K562 (cell line): ENCODE measurements around the gene RHOT1. TPM values are rescaled to one million over a fixed set of nuclear protein-coding genes. Genes with fewer than 3 reads are reported as not detected.
A peak's percentile ranks its signal among the peaks of the same experiment; 100 is the strongest.

ENCODE experiments used
- CHD4 ChIP-seq: fragments of 200-600 bp; sonication (generic); IDR thresholded peaks from 3 replicates; pipeline ENCODE4 v1.6.1; 2012; ENCODE audit warnings: low read depth, mild to moderate bottlenecking, mixed read lengths, low read length, inconsistent platforms; ENCODE audit not compliant: insufficient read depth, insufficient replicate concordance, poor library complexity, severe bottlenecking
- ELF4 ChIP-seq: fragments of 450-650 bp; formaldehyde crosslinking; IDR thresholded peaks from 2 replicates; pipeline ENCODE4 v1.4.0; 2022; ENCODE audit warnings: missing genetic modification characterization
- KAT8 ChIP-seq: fragments of 450-650 bp; IDR thresholded peaks from 2 replicates; pipeline ENCODE4 v1.6.1; 2016; ENCODE audit warnings: low read depth, mild to moderate bottlenecking
- NFIC ChIP-seq: fragments of 450-650 bp; IDR thresholded peaks from 2 replicates; pipeline ENCODE4 v1.6.1; 2017; ENCODE audit warnings: mild to moderate bottlenecking, inconsistent platforms
- PTRF ChIP-seq: fragments of 450-650 bp; IDR thresholded peaks from 2 replicates; pipeline ENCODE4 v1.6.1; 2016; ENCODE audit warnings: mild to moderate bottlenecking, missing genetic modification characterization, missing compliant biosample characterization
- TBP ChIP-seq: optimal IDR thresholded peaks from 2 replicates; pipeline ENCODE3; 2011; ENCODE audit warnings: low read depth, low read length, improper control_type of control experiment
- polyA plus RNA-seq, 8 experiments: library from polyadenylated mRNA; depleted of rRNA in 4 of 8; stranded (reverse) in 5 of 8; unstranded in 3 of 8; fragments of >200 nt; fragmentation: Nextera tagmentation in 2 of 8; fragmentation: Illumina TruSeq in 1 of 8; extraction: Ambion mirVana in 2 of 8; extraction: Trizol in 1 of 8; gene quantifications; 2 replicates each; pipeline versions ENCODE4 v1.2.1 to v1.2.3, GENCODE V29; 2011 to 2014; ENCODE audit warnings: inconsistent platforms in 1 of 8, missing spikeins in 1 of 8
- total RNA-seq, 7 experiments: library from RNA; depleted of rRNA in 6 of 7; stranded (reverse); fragments of >200 nt in 6 of 7; fragmentation: Illumina TruSeq in 2 of 7; extraction: Trizol in 2 of 7; gene quantifications; 2 replicates each; pipeline versions ENCODE4 v1.2.1 to v1.2.3, GENCODE V29; 2011 to 2021; ENCODE audit warnings: low replicate concordance in 1 of 7
- TF ChIP-seq, protein P1 (sequence below): fragments of 200-800 bp; sonication (Bioruptor generic); IDR thresholded peaks from 2 replicates; pipeline ENCODE4 v1.6.1; 2017; ENCODE audit warnings: missing genetic modification characterization, missing compliant biosample characterization
- TF ChIP-seq, protein P2 (sequence below), 3 experiments: fragments of 200-800 bp in 1 of 3; fragments of 250-450 bp in 1 of 3; fragments of 450-650 bp in 1 of 3; sonication (Bioruptor Pico) in 1 of 3; sonication (Bioruptor generic) in 1 of 3; formaldehyde crosslinking in 1 of 3; IDR thresholded peaks; 2 replicates each; pipeline versions ENCODE4 v1.6.1 to v1.8.0; 2016 to 2022; ENCODE audit warnings: mild to moderate bottlenecking in 2 of 3, missing genetic modification characterization in 2 of 3, missing compliant biosample characterization in 1 of 3, moderate library complexity in 1 of 3
- TF ChIP-seq, protein P3 (sequence below), 2 experiments: fragments of 450-650 bp; formaldehyde crosslinking in 1 of 2; IDR thresholded peaks; 2 replicates each; pipeline versions ENCODE4 v1.4.0 to v1.6.1; 2014 to 2020; ENCODE audit warnings: mild to moderate bottlenecking in 2 of 2, borderline replicate concordance in 1 of 2, low read depth in 1 of 2

The RHOT1 gene
- total and polyA plus RNA-seq, 9 of the 15 experiments (the other 6 are each of a cell fraction or from before 2014, with no cell fraction given) = 23.0 to 101 (median 32.2) TPM

DNA sequence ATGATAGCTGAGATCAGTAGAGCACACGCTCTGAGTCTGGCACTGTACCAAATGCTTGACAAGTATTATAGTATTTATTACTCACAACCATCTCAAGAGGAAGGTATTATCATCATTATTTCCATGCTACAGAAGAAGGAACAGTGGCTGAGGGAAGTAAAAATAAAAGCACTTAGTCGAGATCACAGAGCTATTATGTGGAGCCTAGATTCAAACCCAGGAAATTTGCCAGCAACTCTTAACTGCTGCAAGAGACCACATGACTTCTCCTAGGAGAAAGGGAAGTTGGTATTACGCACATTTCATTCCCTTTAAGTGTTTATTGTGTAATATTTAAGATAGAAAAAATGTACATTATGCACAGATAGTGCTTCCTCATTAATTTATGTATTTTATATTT lies 1.0 kb upstream of the RHOT1 start (continued):
- TF ChIP-seq, protein P1, sequence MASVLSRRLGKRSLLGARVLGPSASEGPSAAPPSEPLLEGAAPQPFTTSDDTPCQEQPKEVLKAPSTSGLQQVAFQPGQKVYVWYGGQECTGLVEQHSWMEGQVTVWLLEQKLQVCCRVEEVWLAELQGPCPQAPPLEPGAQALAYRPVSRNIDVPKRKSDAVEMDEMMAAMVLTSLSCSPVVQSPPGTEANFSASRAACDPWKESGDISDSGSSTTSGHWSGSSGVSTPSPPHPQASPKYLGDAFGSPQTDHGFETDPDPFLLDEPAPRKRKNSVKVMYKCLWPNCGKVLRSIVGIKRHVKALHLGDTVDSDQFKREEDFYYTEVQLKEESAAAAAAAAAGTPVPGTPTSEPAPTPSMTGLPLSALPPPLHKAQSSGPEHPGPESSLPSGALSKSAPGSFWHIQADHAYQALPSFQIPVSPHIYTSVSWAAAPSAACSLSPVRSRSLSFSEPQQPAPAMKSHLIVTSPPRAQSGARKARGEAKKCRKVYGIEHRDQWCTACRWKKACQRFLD = peak; percentile 57; the same call in 1 of the 2 replicates
- TF ChIP-seq KAT8 (no peak), NFIC (peak; percentile 74), PTRF (no peak), ELF4 (no peak), CHD4 (no peak), TBP (peak; percentile 23)
- TF ChIP-seq, protein P2, sequence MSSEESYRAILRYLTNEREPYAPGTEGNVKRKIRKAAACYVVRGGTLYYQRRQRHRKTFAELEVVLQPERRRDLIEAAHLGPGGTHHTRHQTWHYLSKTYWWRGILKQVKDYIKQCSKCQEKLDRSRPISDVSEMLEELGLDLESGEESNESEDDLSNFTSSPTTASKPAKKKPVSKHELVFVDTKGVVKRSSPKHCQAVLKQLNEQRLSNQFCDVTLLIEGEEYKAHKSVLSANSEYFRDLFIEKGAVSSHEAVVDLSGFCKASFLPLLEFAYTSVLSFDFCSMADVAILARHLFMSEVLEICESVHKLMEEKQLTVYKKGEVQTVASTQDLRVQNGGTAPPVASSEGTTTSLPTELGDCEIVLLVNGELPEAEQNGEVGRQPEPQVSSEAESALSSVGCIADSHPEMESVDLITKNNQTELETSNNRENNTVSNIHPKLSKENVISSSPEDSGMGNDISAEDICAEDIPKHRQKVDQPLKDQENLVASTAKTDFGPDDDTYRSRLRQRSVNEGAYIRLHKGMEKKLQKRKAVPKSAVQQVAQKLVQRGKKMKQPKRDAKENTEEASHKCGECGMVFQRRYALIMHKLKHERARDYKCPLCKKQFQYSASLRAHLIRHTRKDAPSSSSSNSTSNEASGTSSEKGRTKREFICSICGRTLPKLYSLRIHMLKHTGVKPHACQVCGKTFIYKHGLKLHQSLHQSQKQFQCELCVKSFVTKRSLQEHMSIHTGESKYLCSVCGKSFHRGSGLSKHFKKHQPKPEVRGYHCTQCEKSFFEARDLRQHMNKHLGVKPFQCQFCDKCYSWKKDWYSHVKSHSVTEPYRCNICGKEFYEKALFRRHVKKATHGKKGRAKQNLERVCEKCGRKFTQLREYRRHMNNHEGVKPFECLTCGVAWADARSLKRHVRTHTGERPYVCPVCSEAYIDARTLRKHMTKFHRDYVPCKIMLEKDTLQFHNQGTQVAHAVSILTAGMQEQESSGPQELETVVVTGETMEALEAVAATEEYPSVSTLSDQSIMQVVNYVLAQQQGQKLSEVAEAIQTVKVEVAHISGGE (CRISPR knock-in tag; IDR thresholded peaks at IDR 0.05) = 0 out of 6 replicates have a peak, but pooled peaks of 1 of the 3 experiments have one; percentile 19
- TF ChIP-seq, protein P3, sequence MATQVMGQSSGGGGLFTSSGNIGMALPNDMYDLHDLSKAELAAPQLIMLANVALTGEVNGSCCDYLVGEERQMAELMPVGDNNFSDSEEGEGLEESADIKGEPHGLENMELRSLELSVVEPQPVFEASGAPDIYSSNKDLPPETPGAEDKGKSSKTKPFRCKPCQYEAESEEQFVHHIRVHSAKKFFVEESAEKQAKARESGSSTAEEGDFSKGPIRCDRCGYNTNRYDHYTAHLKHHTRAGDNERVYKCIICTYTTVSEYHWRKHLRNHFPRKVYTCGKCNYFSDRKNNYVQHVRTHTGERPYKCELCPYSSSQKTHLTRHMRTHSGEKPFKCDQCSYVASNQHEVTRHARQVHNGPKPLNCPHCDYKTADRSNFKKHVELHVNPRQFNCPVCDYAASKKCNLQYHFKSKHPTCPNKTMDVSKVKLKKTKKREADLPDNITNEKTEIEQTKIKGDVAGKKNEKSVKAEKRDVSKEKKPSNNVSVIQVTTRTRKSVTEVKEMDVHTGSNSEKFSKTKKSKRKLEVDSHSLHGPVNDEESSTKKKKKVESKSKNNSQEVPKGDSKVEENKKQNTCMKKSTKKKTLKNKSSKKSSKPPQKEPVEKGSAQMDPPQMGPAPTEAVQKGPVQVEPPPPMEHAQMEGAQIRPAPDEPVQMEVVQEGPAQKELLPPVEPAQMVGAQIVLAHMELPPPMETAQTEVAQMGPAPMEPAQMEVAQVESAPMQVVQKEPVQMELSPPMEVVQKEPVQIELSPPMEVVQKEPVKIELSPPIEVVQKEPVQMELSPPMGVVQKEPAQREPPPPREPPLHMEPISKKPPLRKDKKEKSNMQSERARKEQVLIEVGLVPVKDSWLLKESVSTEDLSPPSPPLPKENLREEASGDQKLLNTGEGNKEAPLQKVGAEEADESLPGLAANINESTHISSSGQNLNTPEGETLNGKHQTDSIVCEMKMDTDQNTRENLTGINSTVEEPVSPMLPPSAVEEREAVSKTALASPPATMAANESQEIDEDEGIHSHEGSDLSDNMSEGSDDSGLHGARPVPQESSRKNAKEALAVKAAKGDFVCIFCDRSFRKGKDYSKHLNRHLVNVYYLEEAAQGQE (IDR thresholded peaks at IDR 0.05; ENCODE audit: borderline replicate concordance) = peak; percentile 7; the same call in 1 of the 2 replicates
- TF ChIP-seq, protein P3 (CRISPR knock-in tag; IDR thresholded peaks at IDR 0.05; ENCODE audit: low read depth) = no peak
